GM21825 (cell line): Measurements from ENCODE around the gene CIAO3.

Experiments
- ATAC-seq: cut with Tn5 transposase; IDR thresholded peaks from one replicate; pipeline ENCODE4 v1.9.1; 2021; ENCODE audit warnings: mild to moderate bottlenecking, moderate library complexity; ENCODE audit not compliant: unreplicated experiment

The CIAO3 gene

DNA sequence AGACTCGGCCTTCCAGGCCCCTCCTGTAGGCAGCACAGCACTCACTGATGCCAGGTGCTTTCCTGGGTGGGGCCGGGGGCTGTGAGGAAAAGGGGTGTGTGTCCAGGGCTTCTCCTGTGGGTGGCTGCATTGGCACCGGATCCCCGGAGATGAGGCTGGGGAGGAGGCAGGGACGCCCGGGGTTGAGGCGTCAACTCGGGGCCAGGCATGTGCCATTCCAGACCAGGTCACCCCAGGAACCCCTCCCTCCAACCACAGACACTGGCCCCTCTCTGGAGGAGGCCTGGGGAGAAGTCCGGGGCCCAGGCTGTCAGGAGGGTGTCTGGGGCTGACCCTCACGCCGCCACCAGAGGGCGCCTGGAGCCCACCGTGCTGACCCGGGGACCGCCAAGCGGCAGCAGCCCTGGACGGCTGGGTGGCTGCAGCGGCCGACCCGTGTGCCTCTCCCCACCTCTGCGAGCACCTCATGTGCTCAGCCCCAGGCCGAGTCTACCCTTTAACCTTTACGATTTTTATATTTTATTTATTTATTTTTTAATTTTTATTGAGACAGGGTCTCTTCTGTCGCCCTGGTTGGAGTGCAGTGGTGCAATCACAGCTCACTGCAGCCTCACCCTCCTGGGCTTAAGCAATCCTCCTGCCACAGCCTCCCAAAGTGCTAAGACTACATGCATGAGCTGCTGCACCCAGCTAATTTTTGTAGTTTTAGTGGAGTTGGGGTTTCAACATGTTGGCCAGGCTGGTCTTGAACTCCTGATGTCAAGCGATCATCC, 29.1 kb downstream of the CIAO3 start:
- no peak for ATAC-seq

GRCh38 chr16:711084-711483, 29.7 kb downstream of the CIAO3 start:
- ATAC-seq = no peak

GRCh38 chr16:710500-711075, 30.2 kb downstream of the CIAO3 start:
- no peak for ATAC-seq

DNA sequence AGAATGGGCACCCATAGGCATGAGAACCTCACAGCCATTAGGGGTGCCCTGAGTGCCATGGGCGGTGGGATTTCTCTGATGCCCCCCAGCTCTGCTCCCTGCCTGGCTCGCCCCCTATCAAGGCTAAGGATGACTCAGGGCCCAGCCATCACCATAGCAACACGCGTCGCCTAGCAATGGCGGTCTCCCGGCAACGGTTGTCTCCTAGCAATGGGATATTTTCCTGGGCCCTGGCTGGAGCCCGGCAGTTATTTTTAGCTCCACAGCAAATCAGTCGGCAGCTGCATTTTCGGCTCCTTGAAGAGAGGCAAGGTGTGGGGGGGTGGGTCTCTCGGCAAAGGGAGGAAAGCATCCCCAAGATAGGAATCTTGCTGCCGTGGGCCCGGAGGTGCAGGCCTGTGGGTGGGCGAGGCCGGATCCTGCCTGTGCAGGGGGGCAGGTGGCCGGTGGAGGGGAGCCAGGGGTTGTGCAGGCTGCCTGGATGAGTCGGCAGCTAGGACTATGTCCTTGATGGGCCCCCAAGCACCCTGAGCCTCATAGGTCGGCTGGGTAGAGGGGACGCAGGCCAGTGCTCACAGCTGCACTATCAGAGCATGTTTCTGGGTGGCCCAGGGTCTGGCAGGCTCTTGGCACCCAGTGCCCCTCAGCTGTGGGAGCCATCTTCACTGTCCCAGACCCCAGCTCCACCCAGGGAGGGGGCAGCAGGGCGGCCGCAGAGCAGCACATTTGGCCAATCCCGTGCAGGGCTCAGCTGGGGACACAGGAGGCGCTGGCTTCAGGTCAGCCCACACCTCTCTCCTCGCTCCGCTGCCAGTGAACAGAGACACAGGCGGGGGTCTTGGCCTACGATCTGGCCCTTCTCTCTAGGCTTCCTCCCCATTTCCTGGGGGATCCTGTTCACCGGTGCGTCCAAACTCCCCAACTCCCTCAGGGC, 31.0 kb downstream of the CIAO3 start:
- ATAC-seq = no peak

- no peak for ATAC-seq
These were observed 31.8 kb downstream of the CIAO3 start for GRCh38 chr16:708959-709358.

DNA sequence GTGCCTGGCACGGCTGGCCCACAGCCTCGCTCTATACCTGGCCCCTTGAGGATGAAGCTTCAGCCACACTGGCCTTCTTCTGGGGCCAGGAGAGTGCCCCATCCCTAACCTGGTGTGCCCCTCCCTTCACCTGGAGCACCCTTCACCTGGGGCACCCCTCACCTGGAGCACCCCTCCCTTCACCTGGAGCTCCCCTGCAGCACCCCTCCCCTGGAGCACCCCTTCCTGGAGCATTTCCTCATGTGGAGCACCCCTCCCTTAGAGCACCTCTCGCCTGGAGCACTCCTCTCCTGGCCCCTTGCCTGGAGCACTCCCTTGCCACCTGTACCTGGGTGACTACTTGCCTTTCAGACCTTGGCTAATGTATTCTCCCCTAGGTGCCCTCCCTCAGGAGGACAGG, 32.8 kb downstream of the CIAO3 start:
- ATAC-seq = no peak

- no peak for ATAC-seq
These were observed 33.7 kb downstream of the CIAO3 start for GRCh38 chr16:707062-707538.

DNA sequence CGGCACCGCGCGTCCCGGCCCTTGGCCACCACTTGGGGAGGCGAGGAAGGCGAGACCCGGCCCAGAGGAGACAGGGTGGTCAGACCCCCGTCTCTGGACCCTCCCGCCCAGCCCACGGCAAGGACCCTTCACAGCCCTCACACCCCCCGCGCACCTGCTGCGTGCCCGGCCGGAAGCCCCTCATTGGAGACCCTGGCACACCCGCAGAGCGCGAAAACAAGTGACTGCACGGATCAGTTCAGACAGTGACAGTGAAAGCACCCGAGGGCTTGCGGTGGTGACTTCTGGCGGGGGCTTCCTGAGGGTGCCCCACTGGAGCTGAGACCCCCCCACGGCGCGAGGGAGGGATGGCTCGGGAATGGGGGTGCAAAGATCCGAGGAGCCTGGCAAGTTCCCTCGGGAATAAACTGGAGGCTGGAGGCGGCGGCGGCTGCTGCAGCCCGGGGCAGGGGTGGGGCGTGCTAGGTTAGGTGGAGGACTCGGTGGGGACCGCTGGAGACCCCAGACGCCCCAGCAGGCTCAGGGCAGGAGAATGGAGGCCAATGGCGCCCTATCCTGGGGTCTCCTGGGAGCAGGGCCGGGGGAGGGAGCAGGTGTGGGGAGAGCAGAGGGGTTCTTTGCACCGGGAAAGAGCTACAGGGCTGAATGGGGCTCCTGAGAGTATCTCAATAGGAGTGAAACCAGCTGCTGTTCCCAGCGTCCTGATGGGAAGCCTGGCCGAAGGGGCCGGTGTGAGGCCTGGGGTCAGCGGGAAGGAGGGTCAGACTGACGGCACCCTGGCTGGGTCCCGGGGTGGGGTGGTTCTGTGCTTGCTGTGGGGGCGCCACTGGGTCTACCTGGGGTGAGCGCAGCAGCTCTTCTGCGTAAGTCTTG, 34.4 kb downstream of the CIAO3 start:
- ATAC-seq = no peak

GRCh38 chr16:705431-706188, 35.2 kb downstream of the CIAO3 start, which contains the start of gene FBXL16:
FBXL16 (minus strand) TSS chr16:705801; CDS start chr16:697405, 8,396 bp downstream.
- ATAC-seq = no peak

- ATAC-seq = no peak
These were observed 36.0 kb downstream of the CIAO3 start for GRCh38 chr16:704552-705380.

DNA sequence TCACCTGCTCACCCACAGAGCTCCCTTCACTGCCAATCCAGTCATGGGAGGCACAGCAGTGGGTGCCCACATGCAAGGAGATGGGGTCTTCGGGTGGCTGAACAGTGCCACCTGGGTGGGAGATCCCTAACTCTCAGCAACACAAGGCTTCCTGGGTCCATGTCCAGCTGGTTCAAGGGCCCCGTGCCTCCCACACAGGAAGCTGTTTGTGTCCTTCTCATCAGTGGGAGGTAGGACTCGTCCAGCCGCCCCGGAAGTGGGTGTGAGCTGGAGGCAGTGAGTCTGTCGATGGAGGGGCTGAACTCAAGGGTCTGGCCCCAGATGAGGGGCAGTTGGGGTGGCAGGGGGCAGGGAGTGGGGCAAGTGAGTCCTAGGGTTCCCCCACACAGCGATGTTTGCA, 36.8 kb downstream of the CIAO3 start:
- ATAC-seq = no peak

- ATAC-seq = no peak
These were observed 37.4 kb downstream of the CIAO3 start for GRCh38 chr16:703406-703805.

- ATAC-seq = no peak
These were observed 38.5 kb downstream of the CIAO3 start for GRCh38 chr16:702341-702740.

GRCh38 chr16:700684-701584, 39.9 kb downstream of the CIAO3 start:
- ATAC-seq = no peak

- ATAC-seq = no peak
These were observed 41.7 kb downstream of the CIAO3 start for GRCh38 chr16:698911-699671.

GRCh38 chr16:695355-696089, 45.3 kb downstream of the CIAO3 start:
- no peak for ATAC-seq
